Measurements from ENCODE around the gene SLC37A1.

SLC37A1 gene

GRCh38 chr21:42548687-42549406 lies 35.2 kb downstream of the SLC37A1 start:
- H3F3A ChIP-seq (ENCODE audit: insufficient read depth): peaks cover 5% of the 10 kb centered on the region
- no peak overlapping the region for H3K27ac ChIP-seq (ENCODE audit: low read depth, low read length)
- TF ChIP-seq EZH2phosphoT487 (conservative IDR thresholded peaks at IDR 0.05; ENCODE audit: low read length) (no peak), CTCF (IDR thresholded peaks at IDR 0.05; ENCODE audit: insufficient read depth, low read length, poor library complexity, severe bottlenecking) (no peak)
- no peak overlapping the region for H3K9ac ChIP-seq (ENCODE audit: low read length)
- no peak overlapping the region for H3K4me2 ChIP-seq (ENCODE audit: low read depth, low read length, poor library complexity, severe bottlenecking)
- no peaks in the 10 kb centered on the region for H3K9me2 ChIP-seq (replicated peaks; ENCODE audit: insufficient read depth, low read length)
- no peaks in the 10 kb centered on the region for H3K9me3 ChIP-seq (ENCODE audit: insufficient read depth, low read length)
- no peaks in the 10 kb centered on the region for H3K79me2 ChIP-seq (ENCODE audit: insufficient read depth, low read length)
- no peaks in the 10 kb centered on the region for H3K27me3 ChIP-seq (ENCODE audit: low read length)
- H3K4me3 ChIP-seq (ENCODE audit: insufficient read depth, low read length, poor library complexity, severe bottlenecking): no peak overlapping the region
- peaks cover 5% of the 10 kb centered on the region; the same call in 1 of the 2 replicates for H3K36me3 ChIP-seq (ENCODE audit: low read length)
- no peaks in the 10 kb centered on the region for H4K20me1 ChIP-seq (ENCODE audit: low read depth, low read length)
- H2AFZ ChIP-seq (ENCODE audit: low read depth, low read length, severe bottlenecking): no peak overlapping the region

DNA sequence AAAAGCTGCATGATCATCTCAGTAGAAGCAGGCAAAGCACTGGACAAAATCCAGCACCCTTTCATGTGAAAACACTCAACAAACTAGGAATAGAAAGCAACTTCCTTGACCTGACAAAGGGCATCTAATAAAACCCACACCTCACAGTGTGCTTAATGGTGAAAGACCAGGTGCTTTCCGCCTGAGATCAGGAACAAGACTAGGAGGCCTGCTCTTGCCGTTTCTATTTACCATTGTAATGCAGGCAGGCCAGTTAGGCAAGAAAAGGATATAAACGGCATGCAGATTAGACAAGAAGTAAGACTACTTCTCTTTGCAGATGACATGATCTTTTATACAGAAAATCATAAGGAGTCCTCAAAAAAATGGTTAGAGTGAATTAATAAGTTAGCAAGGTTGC lies 37.2 kb downstream of the SLC37A1 start:
- no peaks in the 10 kb centered on the region for H3K9me3 ChIP-seq (ENCODE audit: insufficient read depth, low read length)
- H3K9me2 ChIP-seq (replicated peaks; ENCODE audit: insufficient read depth, low read length): no peaks in the 10 kb centered on the region
- peaks cover 5% of the 10 kb centered on the region for H3F3A ChIP-seq (ENCODE audit: insufficient read depth)
- H4K20me1 ChIP-seq (ENCODE audit: low read depth, low read length): no peaks in the 10 kb centered on the region
- H2AFZ ChIP-seq (ENCODE audit: low read depth, low read length, severe bottlenecking): no peak overlapping the region
- H3K4me2 ChIP-seq (ENCODE audit: low read depth, low read length, poor library complexity, severe bottlenecking): no peak overlapping the region
- no peak overlapping the region for H3K9ac ChIP-seq (ENCODE audit: low read length)
- peaks cover 5% of the 10 kb centered on the region; the same call in 1 of the 2 replicates for H3K36me3 ChIP-seq (ENCODE audit: low read length)
- H3K79me2 ChIP-seq (ENCODE audit: insufficient read depth, low read length): no peaks in the 10 kb centered on the region
- H3K27me3 ChIP-seq (ENCODE audit: low read length): no peaks in the 10 kb centered on the region
- no peak overlapping the region for H3K4me3 ChIP-seq (ENCODE audit: insufficient read depth, low read length, poor library complexity, severe bottlenecking)
- TF ChIP-seq EZH2phosphoT487 (conservative IDR thresholded peaks at IDR 0.05; ENCODE audit: low read length): no peak
- TF ChIP-seq CTCF (IDR thresholded peaks at IDR 0.05; ENCODE audit: insufficient read depth, low read length, poor library complexity, severe bottlenecking): no peak
- H3K27ac ChIP-seq (ENCODE audit: low read depth, low read length): no peak overlapping the region

DNA sequence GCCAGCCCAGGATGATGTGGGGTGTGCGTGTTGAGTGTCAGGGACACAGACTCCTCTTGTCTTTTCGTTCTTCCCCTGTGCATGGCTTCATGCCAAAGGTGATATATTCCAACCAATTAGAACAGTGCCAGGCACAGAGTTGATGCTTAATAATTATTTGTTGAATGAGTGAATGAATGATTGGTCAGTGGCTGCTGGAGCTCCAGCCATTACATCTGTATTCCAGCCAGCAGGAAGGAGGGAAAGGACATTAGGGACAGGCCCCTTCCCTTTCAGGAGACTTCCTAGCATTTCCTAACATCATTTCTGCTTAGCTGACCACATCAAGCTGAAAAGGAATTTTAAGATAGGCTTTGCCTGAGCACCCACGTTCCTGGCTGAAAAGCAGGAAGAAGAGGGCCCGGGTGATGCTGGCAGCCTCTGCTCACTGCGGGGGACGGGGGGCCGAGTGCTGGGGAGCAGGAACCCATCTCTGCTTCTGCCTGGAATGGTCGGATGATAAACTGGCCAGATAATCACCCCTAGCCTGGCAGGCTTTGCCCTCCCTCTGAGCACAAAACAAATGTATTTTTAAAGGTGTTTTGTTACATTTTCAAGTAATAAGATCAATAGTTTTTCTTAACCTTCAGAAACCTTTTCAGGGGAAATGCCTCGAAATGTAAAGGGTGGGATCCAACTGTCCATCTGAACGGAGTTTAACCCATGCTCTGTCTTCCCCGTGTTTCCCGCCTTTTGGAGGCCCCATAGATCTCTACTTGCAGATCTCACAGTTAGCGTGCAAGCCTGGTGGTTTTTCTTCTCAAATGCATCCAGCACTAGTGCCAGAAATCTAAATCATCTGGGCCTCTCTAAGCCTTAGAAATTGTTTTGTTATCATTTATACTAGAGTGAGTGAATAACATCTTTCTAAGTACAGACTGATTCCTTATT lies 39.0 kb downstream of the SLC37A1 start:
- Histone ChIP-seq H3K4me3 (ENCODE audit: insufficient read depth, low read length, poor library complexity, severe bottlenecking) (no peak overlapping the region), H3K9me2 (replicated peaks; ENCODE audit: insufficient read depth, low read length) (no peaks in the 10 kb centered on the region), H3K27ac (ENCODE audit: low read depth, low read length) (no peak overlapping the region), H3F3A (ENCODE audit: insufficient read depth) (peaks cover 5% of the 10 kb centered on the region), H2AFZ (ENCODE audit: low read depth, low read length, severe bottlenecking) (no peak overlapping the region), H3K4me2 (ENCODE audit: low read depth, low read length, poor library complexity, severe bottlenecking) (no peak overlapping the region), H3K27me3 (ENCODE audit: low read length) (no peaks in the 10 kb centered on the region), H3K9me3 (ENCODE audit: insufficient read depth, low read length) (no peaks in the 10 kb centered on the region), H3K9ac (ENCODE audit: low read length) (no peak overlapping the region), H3K36me3 (ENCODE audit: low read length) (peaks cover 5% of the 10 kb centered on the region; the same call in 1 of the 2 replicates), H3K79me2 (ENCODE audit: insufficient read depth, low read length) (no peaks in the 10 kb centered on the region), H4K20me1 (ENCODE audit: low read depth, low read length) (no peaks in the 10 kb centered on the region)
- TF ChIP-seq EZH2phosphoT487 (conservative IDR thresholded peaks at IDR 0.05; ENCODE audit: low read length): no peak
- TF ChIP-seq CTCF (IDR thresholded peaks at IDR 0.05; ENCODE audit: insufficient read depth, low read length, poor library complexity, severe bottlenecking): no peak
